A549 (cell line): ENCODE results near the gene CDK18. TPM values are rescaled to one million over a fixed set of nuclear protein-coding genes. Genes with fewer than 3 reads are reported as not detected.

Source experiments
- ATAC-seq, 2 experiments: fragments of 200-7000 bp in 1 of 2; fragments of >200 bp in 1 of 2; cut with Nextera tagmentation in 1 of 2; cut with Tn5 transposase in 1 of 2; 3 replicates each; pipeline versions ENCODE4 v1.8.0 to v1.9.1; 2018 to 2020; ENCODE audit warnings: mild to moderate bottlenecking in 1 of 2, moderate library complexity in 1 of 2
- CTCF ChIA-PET: fragments of 300-600 bp; sonication (Branson Sonifier 250); formaldehyde crosslinking; extraction: SDS; loops from one replicate; lab custom pipeline; 2021; ENCODE audit warnings: antibody characterized with exemption, inconsistent platforms; lab: Yijun Ruan, JAX
- POLR2A ChIA-PET: fragments of 350-600 bp; formaldehyde crosslinking; extraction: SDS; loops from one replicate; lab custom pipeline; 2021; ENCODE audit warnings: antibody characterized with exemption, inconsistent platforms; lab: Yijun Ruan, JAX
- DNase-seq, 2 experiments: peaks; one replicate each; pipeline versions ENCODE4 v3.0.0 to v3.0.0-alpha.2; 2011 to 2016; ENCODE audit warnings: low read depth in 1 of 2, low spot score in 1 of 2
- FAIRE-seq: peaks from 2 replicates; lab custom pipeline; 2011; peaks lifted over from hg19 to GRCh38; lab: Jason Lieb, UNC
- H3K27ac ChIP-seq, 2 experiments: fragments of >200 bp; sonication (Bioruptor Twin); formaldehyde crosslinking; 3 replicates each; pipeline ENCODE4 v1.5.1; 2016 to 2017
- H3K4me1 ChIP-seq: fragments of >200 bp; sonication (Bioruptor Twin); formaldehyde crosslinking; 3 replicates; pipeline ENCODE4 v1.6.1; 2016
- H3K4me2 ChIP-seq: fragments of >200 bp; sonication (Bioruptor Twin); formaldehyde crosslinking; 3 replicates; pipeline ENCODE4 v1.6.1; 2016
- H3K4me3 ChIP-seq: fragments of >200 bp; sonication (Bioruptor Twin); formaldehyde crosslinking; 3 replicates; pipeline ENCODE4 v1.5.1; 2016
- H3K9me3 ChIP-seq: fragments of >200 bp; sonication (Bioruptor Twin); formaldehyde crosslinking; 3 replicates; pipeline ENCODE4 v1.6.1; 2016
- CBX8 ChIP-seq: fragments of 200-600 bp; sonication (generic); IDR thresholded peaks from 2 replicates; pipeline ENCODE4 v1.6.1; 2016
- E2F6 ChIP-seq: IDR thresholded peaks from 2 replicates; pipeline ENCODE4 v1.6.1; 2012; ENCODE audit warnings: low read depth, borderline replicate concordance
- EHMT2 ChIP-seq: fragments of 200-600 bp; sonication (generic); IDR thresholded peaks from 2 replicates; pipeline ENCODE4 v1.6.1; 2016; ENCODE audit warnings: antibody characterized with exemption, low read depth, mild to moderate bottlenecking, moderate library complexity
- HDAC2 ChIP-seq: fragments of 200-600 bp; sonication (generic); IDR thresholded peaks from 2 replicates; pipeline ENCODE4 v1.6.1; 2016
- HES2 ChIP-seq: fragments of >200 bp; sonication (Bioruptor Twin); formaldehyde crosslinking; IDR thresholded peaks from 2 replicates; pipeline ENCODE4 v1.6.1; 2016
- HOXB13 ChIP-seq: fragments of 250-450 bp; sonication (Bioruptor Pico); IDR thresholded peaks from 2 replicates; pipeline ENCODE4 v1.5.0; 2020; ENCODE audit warnings: low read depth, mild to moderate bottlenecking, moderate library complexity
- HOXB5 ChIP-seq: fragments of 250-450 bp; sonication (Bioruptor Pico); IDR thresholded peaks from 2 replicates; pipeline ENCODE4 v1.5.0; 2020; ENCODE audit warnings: mild to moderate bottlenecking, moderate library complexity
- JUNB ChIP-seq: fragments of >200 bp; sonication (Bioruptor Twin); formaldehyde crosslinking; IDR thresholded peaks from 2 replicates; pipeline ENCODE4 v1.6.1; 2016
- KDM5A ChIP-seq: fragments of 200-600 bp; sonication (generic); IDR thresholded peaks from 2 replicates; pipeline ENCODE4 v1.6.1; 2016; ENCODE audit warnings: antibody characterized with exemption, mild to moderate bottlenecking
- MAFK ChIP-seq: fragments of 450-650 bp; IDR thresholded peaks from 2 replicates; pipeline ENCODE4 v1.6.1; 2014; ENCODE audit not compliant: partially characterized antibody
- MAX ChIP-seq: IDR thresholded peaks from 2 replicates; pipeline ENCODE4 v1.6.1; 2012
- MAZ ChIP-seq: fragments of 150-350 bp; IDR thresholded peaks from 2 replicates; pipeline ENCODE4 v1.6.1; 2014; ENCODE audit warnings: antibody characterized with exemption, low read depth, low read length, borderline replicate concordance
- MYC ChIP-seq: IDR thresholded peaks from 2 replicates; pipeline ENCODE4 v1.6.1; 2012; ENCODE audit warnings: mild to moderate bottlenecking, inconsistent platforms, low read length, improper control_type of control experiment, borderline replicate concordance
- PBX3 ChIP-seq: IDR thresholded peaks from 2 replicates; pipeline ENCODE4 v1.6.1; 2012
- PHF8 ChIP-seq: fragments of 200-600 bp; sonication (generic); IDR thresholded peaks from 2 replicates; pipeline ENCODE4 v1.6.1; 2016; ENCODE audit warnings: low read depth, mild to moderate bottlenecking, antibody characterized with exemption, moderate library complexity, borderline replicate concordance
- POLR2A ChIP-seq: IDR thresholded peaks from 2 replicates; pipeline ENCODE4 v1.6.1; 2012; ENCODE audit warnings: mild to moderate bottlenecking, low read length
- RARB ChIP-seq: fragments of 250-450 bp; sonication (Bioruptor Pico); IDR thresholded peaks from 2 replicates; pipeline ENCODE4 v1.8.0; 2021; ENCODE audit warnings: mild to moderate bottlenecking, moderate library complexity
- REST ChIP-seq: fragments of 200-600 bp; sonication (generic); IDR thresholded peaks from 2 replicates; pipeline ENCODE4 v1.6.1; 2016; ENCODE audit warnings: antibody characterized with exemption, mild to moderate bottlenecking, moderate library complexity
- RNF2 ChIP-seq: fragments of 200-600 bp; sonication (generic); IDR thresholded peaks from 2 replicates; pipeline ENCODE4 v1.6.1; 2016; ENCODE audit warnings: low read depth, mild to moderate bottlenecking, antibody characterized with exemption, moderate library complexity, borderline replicate concordance
- SMC3 ChIP-seq: fragments of >200 bp; sonication (Bioruptor Twin); formaldehyde crosslinking; IDR thresholded peaks from 3 replicates; pipeline ENCODE4 v1.6.1; 2018; ENCODE audit warnings: inconsistent platforms
- SREBF2 ChIP-seq: fragments of 450-650 bp; IDR thresholded peaks from 2 replicates; pipeline ENCODE4 v1.6.1; 2014; ENCODE audit warnings: mild to moderate bottlenecking, moderate library complexity
- TFCP2L1 ChIP-seq: fragments of 250-450 bp; sonication (Bioruptor Pico); IDR thresholded peaks from 2 replicates; pipeline ENCODE4 v1.5.0; 2021; ENCODE audit warnings: mild to moderate bottlenecking
- TP53 ChIP-seq: fragments of 250-450 bp; sonication (Bioruptor Pico); IDR thresholded peaks from 2 replicates; pipeline ENCODE4 v1.5.0; 2021; ENCODE audit warnings: mild to moderate bottlenecking, moderate library complexity
- ZC3H11A ChIP-seq: fragments of 450-650 bp; IDR thresholded peaks from 2 replicates; pipeline ENCODE4 v1.6.1; 2014; ENCODE audit warnings: antibody characterized with exemption, mild to moderate bottlenecking
- ZSCAN20 ChIP-seq: fragments of 250-450 bp; sonication (Bioruptor Pico); IDR thresholded peaks from 2 replicates; pipeline ENCODE4 v1.8.0; 2022; ENCODE audit warnings: mild to moderate bottlenecking, moderate library complexity
- WGBS: methylation state at CpG from one replicate; pipeline ENCODE4 v1.1.6; 2017; ENCODE audit errors: missing lambda C conversion rate; 5-methylcytosine and 5-hydroxymethylcytosine counted together
- polyA plus RNA-seq, 4 experiments: library from polyadenylated mRNA; depleted of rRNA in 3 of 4; stranded (reverse); fragments of >200 nt; fragmentation: RNase III in 1 of 4; extraction: RNeasy Plus Mini Kit Qiagen cat#74134 plus additional on column Dnase treatment in 1 of 4; gene quantifications; 2 replicates in 3 of 4; 3 replicates in 1 of 4; pipeline ENCODE4 v1.2.3, GENCODE V29; 2011 to 2017

CDK18 gene
- polyA plus RNA-seq, 2 of the 4 experiments (the other 2 are of a cell fraction), result 0.75 to 2.0 TPM

- CTCF ChIA-PET, result interaction anchor here (1.2 to 7.6 kb wide), 6 partner anchors 12 to 80 kb away, joined by 3 to 85 read pairs (median 5); partner anchors contain the start of gene ELK4
- TF ChIP-seq TP53 (no peak), MAZ (no peak), RARB (CRISPR knock-in tag) (no peak), PHF8 (no peak), HOXB13 (CRISPR knock-in tag) (no peak), MAX (no peak), REST (no peak), HES2 (no peak), SREBF2 (no peak), MYC (no peak), TFCP2L1 (CRISPR knock-in tag) (no peak), PBX3 (no peak), POLR2A (no peak), SMC3 (no peak)
- Histone ChIP-seq H3K27ac (no peak overlapping the region), H3K4me3 (no peak overlapping the region), H3K4me1 (no peaks in the 10 kb centered on the region), H3K4me2 (no peak overlapping the region), H3K9me3 (no peaks in the 10 kb centered on the region)
- 40% methylated on average over 6 of the region's 9 CpGs for WGBS
- DNase-seq (no peak), ATAC-seq (no peak), FAIRE-seq (no peak)
- POLR2A ChIA-PET, result no interaction called here
These were observed 74.5 kb downstream of the CDK18 start for GRCh38 chr1:205578780-205579571.

GRCh38 chr1:205579711-205580110, 75.2 kb downstream of the CDK18 start:
- H3K4me3 ChIP-seq, result no peak overlapping the region
- DNase-seq, result no peak
- no peak for FAIRE-seq
- 70% methylated on average over 12 of the region's 12 CpGs for WGBS
- H3K4me2 ChIP-seq, result no peak overlapping the region
- ATAC-seq, result no peak
- no peak for TF ChIP-seq MYC
- TF ChIP-seq KDM5A, result no peak
- TF ChIP-seq E2F6, result no peak
- TF ChIP-seq CBX8, result no peak
- no peak for TF ChIP-seq REST
- TF ChIP-seq EHMT2, result no peak
- TF ChIP-seq SMC3, result no peak
- no peak for TF ChIP-seq HDAC2
- no peak for TF ChIP-seq MAFK
- TF ChIP-seq JUNB, result no peak
- no peak for TF ChIP-seq HOXB5
- no peak for TF ChIP-seq ZSCAN20
- no peak for TF ChIP-seq ZC3H11A
- TF ChIP-seq RNF2, result no peak
- CTCF ChIA-PET, result interaction anchor here (0.8 to 7.6 kb wide), 6 partner anchors 11 to 397 kb away, joined by 3 to 85 read pairs (median 5); partner anchors contain the start of gene ELK4
- no peaks in the 10 kb centered on the region for H3K9me3 ChIP-seq
- POLR2A ChIA-PET, result no interaction called here
- H3K27ac ChIP-seq, result no peak overlapping the region
- H3K4me1 ChIP-seq, result no peaks in the 10 kb centered on the region
